HFFc6 (cell line): ENCODE measurements around the gene SLC25A42. TPM values are rescaled to one million over a fixed set of nuclear protein-coding genes. Genes with fewer than 3 reads are reported as not detected.

Source experiments
- DNase-seq: peaks from one replicate; pipeline ENCODE4 v3.0.0-alpha.2; 2018
- H3K27ac Mint-ChIP-seq: 2 replicates; pipeline ENCODE4 v1.8.0; 2020; ENCODE audit warnings: mild to moderate bottlenecking, mixed read lengths
- H3K27me3 Mint-ChIP-seq: 2 replicates; pipeline ENCODE4 v1.8.0; 2021; ENCODE audit warnings: mild to moderate bottlenecking, moderate library complexity, mixed read lengths; ENCODE audit not compliant: insufficient read depth
- H3K36me3 Mint-ChIP-seq: 2 replicates; pipeline ENCODE4 v1.8.0; 2021; ENCODE audit warnings: low read depth, mixed read lengths
- H3K4me1 Mint-ChIP-seq: 2 replicates; pipeline ENCODE4 v1.8.0; 2020; ENCODE audit warnings: low read depth, mixed read lengths
- H3K4me3 Mint-ChIP-seq: 2 replicates; pipeline ENCODE4 v1.8.0; 2020; ENCODE audit warnings: mild to moderate bottlenecking, moderate library complexity, mixed read lengths
- H3K9me3 Mint-ChIP-seq: 2 replicates; pipeline ENCODE4 v1.8.0; 2020; ENCODE audit warnings: mild to moderate bottlenecking, mixed read lengths
- CTCF ChIP-seq: fragments of 200-600 bp; sonication (generic); IDR thresholded peaks from 2 replicates; pipeline ENCODE4 v1.5.0; 2021; ENCODE audit warnings: antibody characterized with exemption, mild to moderate bottlenecking
- total RNA-seq, 6 experiments: library from RNA; stranded (reverse); fragmentation: NEBNext Ultra II Directional; extraction: Animal tissue kit (Norgen Biotek cat#: 25700); gene quantifications; 2 replicates in 1 of 6; 3 replicates in 5 of 6; pipeline ENCODE4 v1.2.3, GENCODE V29; 2021

Gene SLC25A42
- total RNA-seq, 6 experiments from 2014 or later = 8.7 to 11.7 (median 9.9) TPM

- no peak for TF ChIP-seq CTCF
- Mint-ChIP-seq H3K27me3 (no peaks in the 10 kb centered on the region), H3K4me3 (no peak overlapping the region), H3K27ac (no peak overlapping the region), H3K9me3 (no peaks in the 10 kb centered on the region), H3K4me1 (no peaks in the 10 kb centered on the region), H3K36me3 (peaks cover 11% of the 10 kb centered on the region)
- DNase-seq = no peak
These were observed 8.1 kb upstream of the SLC25A42 start for GRCh38 chr19:19055701-19056100.

- Mint-ChIP-seq H3K27ac (no peak overlapping the region), H3K4me3 (no peak overlapping the region), H3K9me3 (no peaks in the 10 kb centered on the region), H3K27me3 (no peaks in the 10 kb centered on the region), H3K36me3 (peaks cover 7% of the 10 kb centered on the region; the same call in 1 of the 2 replicates), H3K4me1 (peaks cover 3% of the 10 kb centered on the region)
- DNase-seq = no peak
- TF ChIP-seq CTCF = no peak
These were observed 7.0 kb upstream of the SLC25A42 start for GRCh38 chr19:19056636-19057275.

- DNase-seq = no peak
- Mint-ChIP-seq H3K9me3 (no peaks in the 10 kb centered on the region), H3K4me1 (peaks cover 9% of the 10 kb centered on the region), H3K36me3 (peaks cover 7% of the 10 kb centered on the region; the same call in 1 of the 2 replicates), H3K27ac (no peak overlapping the region), H3K4me3 (no peak overlapping the region), H3K27me3 (no peaks in the 10 kb centered on the region)
- TF ChIP-seq CTCF = no peak
These were observed 6.5 kb upstream of the SLC25A42 start for GRCh38 chr19:19057317-19057716.

- no peaks in the 10 kb centered on the region for H3K9me3 Mint-ChIP-seq
- H3K4me1 Mint-ChIP-seq = peaks cover 13% of the 10 kb centered on the region
- TF ChIP-seq CTCF = no peak
- peaks cover 7% of the 10 kb centered on the region; the same call in 1 of the 2 replicates for H3K36me3 Mint-ChIP-seq
- DNase-seq = no peak
- no peaks in the 10 kb centered on the region for H3K27me3 Mint-ChIP-seq
- no peak overlapping the region for H3K4me3 Mint-ChIP-seq
- no peak overlapping the region for H3K27ac Mint-ChIP-seq
These were observed 6.1 kb upstream of the SLC25A42 start for GRCh38 chr19:19057720-19058119.

- H3K36me3 Mint-ChIP-seq = peaks cover 7% of the 10 kb centered on the region; the same call in 1 of the 2 replicates
- H3K27ac Mint-ChIP-seq = no peak overlapping the region
- no peak overlapping the region for H3K4me3 Mint-ChIP-seq
- no peaks in the 10 kb centered on the region for H3K27me3 Mint-ChIP-seq
- no peak for DNase-seq
- H3K4me1 Mint-ChIP-seq = peaks cover 20% of the 10 kb centered on the region
- H3K9me3 Mint-ChIP-seq = no peaks in the 10 kb centered on the region
- no peak for TF ChIP-seq CTCF
These were observed 4.6 kb upstream of the SLC25A42 start for GRCh38 chr19:19059018-19059836.
